ENCODE data around the gene FBXW12.
"Not testable (repeated sequence)": the region's sequence is repeated elsewhere in the genome, so short reads cannot be mapped to it uniquely, and the experiment has no call there.

FBXW12 gene, protein sequence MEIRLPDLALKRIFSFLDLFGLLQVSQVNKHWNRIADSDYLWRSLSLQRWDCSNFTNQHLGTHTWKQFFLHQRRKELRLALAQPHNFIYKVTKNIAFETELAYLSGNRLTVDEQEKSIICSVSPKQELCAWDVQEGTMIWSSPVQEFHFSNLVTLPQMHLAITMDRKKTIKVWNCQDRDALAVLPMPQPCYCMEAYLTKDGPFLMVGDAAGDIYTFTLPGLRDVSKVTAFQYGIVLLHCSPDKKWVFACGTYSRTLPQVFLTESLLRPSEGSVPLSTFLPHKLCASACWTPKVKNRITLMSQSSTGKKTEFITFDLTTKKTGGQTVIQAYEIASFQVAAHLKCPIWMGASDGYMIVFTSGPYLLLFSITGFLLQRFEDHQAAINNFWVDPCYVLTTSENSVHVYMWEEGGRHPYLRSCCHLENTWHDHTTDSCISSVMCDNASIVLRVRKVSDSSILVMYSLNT

GRCh38 chr3:48371651-48372376 lies at the start of gene FBXW12:
Gene FBXW12 (plus strand): TSS chr3:48372219. CDS start chr3:48372768, 549 bp downstream.
- no peak for DNase-seq

GRCh38 chr3:48331706-48332435 lies 40.1 kb upstream of the FBXW12 start:
- not testable (repeated sequence) for DNase-seq

- DNase-seq = not testable (repeated sequence)
Measured at GRCh38 chr3:48333346-48334245, 38.4 kb upstream of the FBXW12 start, which contains the start of gene SPINK8. Gene SPINK8 (minus strand): TSS chr3:48333661. CDS start chr3:48328341, 5,320 bp downstream.

- no peak for DNase-seq
Measured at GRCh38 chr3:48334605-48335004, 37.4 kb upstream of the FBXW12 start.

DNA sequence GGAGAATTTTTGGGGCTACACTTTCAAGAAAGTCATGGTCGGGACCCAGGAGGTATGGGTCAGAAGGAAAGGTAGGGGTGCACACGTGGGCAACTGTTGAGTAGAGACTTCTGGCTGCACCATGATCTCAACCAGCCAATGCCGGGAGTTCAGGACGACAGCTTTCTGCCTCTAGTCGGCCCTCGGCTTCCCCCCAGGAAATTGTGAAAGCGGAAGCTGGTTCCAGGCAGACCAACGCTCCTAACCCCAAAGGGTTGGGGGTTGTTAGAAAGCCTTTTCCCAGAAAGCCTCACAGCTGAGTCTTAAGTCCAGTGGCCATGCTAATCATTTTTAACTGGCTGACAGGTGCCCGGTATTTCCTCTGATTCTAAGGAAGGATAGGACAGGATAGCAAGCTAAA lies 36.7 kb upstream of the FBXW12 start:
- not testable (repeated sequence) for DNase-seq

DNA sequence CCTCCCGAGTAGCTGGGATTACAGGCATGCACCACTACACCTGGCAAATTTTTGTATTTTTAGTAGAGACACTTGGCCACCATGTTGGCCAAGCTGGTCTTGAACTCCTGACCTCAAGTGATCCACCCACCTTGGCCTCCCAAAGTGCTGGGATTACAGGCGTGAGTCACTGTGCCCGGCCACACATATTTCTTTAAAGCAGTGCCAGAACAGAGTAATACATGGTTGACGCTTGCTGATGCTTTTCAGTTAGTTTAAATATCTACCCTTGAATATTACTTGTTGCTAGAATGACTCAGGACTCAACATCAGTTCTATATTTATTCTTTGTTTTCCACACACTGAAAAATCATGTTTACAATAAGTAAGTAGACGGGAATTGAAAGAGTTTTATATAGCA lies 34.5 kb upstream of the FBXW12 start:
- not testable (repeated sequence) for DNase-seq

DNA sequence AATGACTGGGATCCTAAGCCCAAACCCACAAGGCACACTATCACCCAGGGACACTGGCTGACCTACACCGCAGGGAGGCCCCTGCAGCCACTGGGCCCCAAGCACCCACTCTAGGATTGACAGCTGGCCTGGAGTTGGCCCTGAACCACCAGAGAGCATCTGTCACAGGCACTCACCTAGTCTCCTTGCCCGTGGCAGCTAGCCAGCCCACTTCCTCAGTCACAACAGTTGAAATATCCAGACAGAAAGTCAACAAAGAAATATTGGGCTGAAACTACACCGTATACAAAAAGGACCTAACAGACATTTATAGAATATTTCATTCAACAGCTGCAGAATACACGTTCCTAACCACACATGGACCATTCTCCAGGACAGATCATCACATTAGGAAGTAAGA lies 33.4 kb upstream of the FBXW12 start:
- no peak for DNase-seq

GRCh38 chr3:48343432-48343831 lies 28.6 kb upstream of the FBXW12 start:
- DNase-seq = no peak

- DNase-seq = no peak
Measured at GRCh38 chr3:48344867-48345507, 27.0 kb upstream of the FBXW12 start.

DNA sequence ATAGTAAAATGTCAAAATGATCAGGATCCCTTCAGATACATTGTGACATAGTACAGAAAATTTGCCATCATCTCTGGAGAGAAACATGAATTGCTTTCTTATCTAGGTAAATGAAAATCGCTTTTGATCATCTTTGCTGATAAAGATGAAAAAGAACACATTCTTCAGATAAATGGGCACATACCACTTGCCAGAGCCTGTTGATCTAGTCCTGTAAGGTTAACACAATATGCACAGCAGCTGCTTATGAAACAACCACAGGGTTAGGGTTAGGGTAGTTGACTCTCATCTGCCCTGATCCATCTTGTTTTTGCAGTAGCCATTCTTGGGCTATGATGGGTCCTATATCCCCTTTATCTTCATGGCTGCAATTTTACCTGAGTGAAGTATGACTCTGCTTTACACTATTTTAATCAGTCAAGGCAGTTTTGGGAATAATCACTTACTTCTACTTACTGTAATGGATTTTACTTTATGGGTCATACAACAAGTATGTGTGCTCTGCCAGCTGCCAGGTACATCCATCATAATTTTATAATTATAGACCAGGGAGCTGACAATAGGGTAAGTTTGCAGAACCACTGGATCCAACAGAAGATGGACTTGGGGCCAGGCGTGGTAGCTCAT lies 26.0 kb upstream of the FBXW12 start:
- no peak for DNase-seq

- DNase-seq = no peak
Measured at GRCh38 chr3:48347500-48347899, 24.5 kb upstream of the FBXW12 start.

- no peak for DNase-seq
Measured at GRCh38 chr3:48352546-48352945, 19.5 kb upstream of the FBXW12 start.

GRCh38 chr3:48353987-48354386 lies 18.0 kb upstream of the FBXW12 start:
- DNase-seq = no peak

- DNase-seq = no peak
Measured at GRCh38 chr3:48356419-48356818, 15.6 kb upstream of the FBXW12 start.

DNA sequence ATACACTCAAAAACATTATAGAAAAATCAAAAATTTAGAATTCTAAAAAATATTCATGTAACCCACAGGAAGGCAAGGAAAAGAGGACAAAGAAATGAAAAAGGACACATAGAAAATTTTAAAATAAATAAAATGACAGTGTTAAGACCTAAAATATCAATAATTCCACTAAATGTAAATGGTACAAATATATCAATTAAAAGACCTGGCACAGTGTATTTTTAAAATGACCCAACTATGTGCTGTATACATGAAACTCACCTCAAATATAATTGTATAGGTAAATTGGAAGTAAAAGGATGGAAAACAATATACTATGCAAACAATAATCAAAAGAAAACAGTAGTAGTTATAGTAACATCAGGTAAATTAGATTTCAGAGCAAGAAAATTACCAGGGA lies 10.1 kb upstream of the FBXW12 start:
- DNase-seq = no peak

DNA sequence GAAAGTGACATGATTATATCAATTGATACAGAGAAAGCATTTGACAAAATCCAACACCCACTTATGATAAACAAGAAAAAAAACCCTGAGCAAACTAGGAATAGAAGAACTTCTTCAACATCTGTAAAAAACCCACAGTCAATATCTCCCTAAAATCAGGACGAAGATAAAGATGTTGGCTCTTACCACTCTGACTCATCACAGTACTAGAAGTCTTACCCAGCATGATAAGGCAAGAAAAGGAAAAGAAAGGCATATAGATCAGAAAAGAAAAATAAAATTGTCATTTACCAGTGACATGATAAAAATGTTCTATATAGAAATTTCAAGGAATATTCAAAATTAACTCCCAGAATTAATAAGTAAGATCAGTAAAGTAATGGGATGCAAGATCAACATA lies 7.2 kb upstream of the FBXW12 start:
- no peak for DNase-seq

DNA sequence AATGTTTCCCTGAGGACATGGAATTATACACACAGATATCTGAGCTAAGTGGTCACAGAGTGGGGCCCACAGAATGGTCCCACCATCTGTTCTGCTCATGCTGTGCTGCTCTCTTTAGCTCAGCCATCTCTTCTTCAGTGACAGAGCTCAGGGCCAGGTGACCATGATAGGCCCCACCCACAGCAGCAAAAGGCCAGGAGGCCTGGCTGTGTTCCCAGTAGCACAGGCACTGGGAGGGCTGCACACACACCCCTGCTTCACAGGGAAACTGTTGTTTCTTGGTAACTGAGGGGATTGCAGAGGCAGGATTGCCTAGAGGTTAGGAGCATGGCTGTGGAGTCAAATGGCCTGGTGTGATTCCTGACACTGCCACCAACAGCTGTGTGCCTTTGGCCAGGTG lies 4.8 kb upstream of the FBXW12 start:
- no peak for DNase-seq

- no peak for DNase-seq
Measured at GRCh38 chr3:48369693-48370332, 2.2 kb upstream of the FBXW12 start.

- DNase-seq = no peak
Measured at GRCh38 chr3:48370333-48370713, 1.7 kb upstream of the FBXW12 start.

GRCh38 chr3:48372377-48372770 lies 355 bp downstream of the FBXW12 start:
- no peak for DNase-seq
